ENCODE measurements around the gene CCDC40. TPM values are rescaled to one million over a fixed set of nuclear protein-coding genes. Genes with fewer than 3 reads are reported as not detected.

Gene CCDC40
- total RNA-seq, 2 donors from 2014 or later: 3.0 to 9.3 TPM

DNA sequence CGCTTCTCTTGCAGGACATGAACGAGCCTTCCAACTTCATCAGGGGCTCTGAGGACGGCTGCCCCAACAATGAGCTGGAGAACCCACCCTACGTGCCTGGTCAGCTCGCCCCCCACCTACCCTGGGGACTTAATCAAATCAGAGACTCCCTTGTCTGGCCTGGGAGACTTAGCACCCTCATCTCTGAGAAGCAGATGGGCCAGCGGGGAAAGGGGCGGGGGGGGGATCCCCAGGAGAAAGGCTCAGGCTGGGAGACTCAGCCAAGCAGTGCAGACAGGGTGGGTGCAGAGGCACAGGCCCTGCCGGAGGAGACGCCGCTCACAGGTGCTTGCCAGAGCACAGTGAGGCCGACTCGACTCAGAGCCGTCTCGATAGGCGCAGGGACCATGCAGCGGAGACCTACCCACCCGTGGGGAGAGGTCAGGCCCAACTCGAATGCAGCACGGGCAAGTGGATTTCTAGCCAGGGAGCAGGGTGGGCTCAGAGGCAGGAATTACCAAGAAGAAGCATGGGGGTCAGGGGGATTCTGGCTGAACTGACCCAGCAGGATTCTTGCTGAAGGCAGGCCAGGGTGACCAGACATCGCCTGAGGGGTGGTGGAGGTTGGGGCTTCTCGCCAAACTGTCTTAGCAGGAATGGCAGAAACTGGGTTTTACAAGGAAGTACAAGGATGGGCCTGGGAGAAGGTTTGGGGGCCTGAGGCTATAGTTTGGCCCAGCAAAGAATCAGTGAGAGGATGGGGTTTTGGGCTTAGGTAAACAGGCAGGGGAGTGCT, 74.7 kb downstream of the CCDC40 start:
- H3K9me3 ChIP-seq: no peaks in the 10 kb centered on the region
- H3K4me3 ChIP-seq: no peak overlapping the region
- H3K27ac ChIP-seq: no peak overlapping the region
- DNase-seq (ENCODE audit: low spot score): no peak
- H3K36me3 ChIP-seq: no peaks in the 10 kb centered on the region
- no peaks in the 10 kb centered on the region for H3K27me3 ChIP-seq
- H3K4me1 ChIP-seq: no peaks in the 10 kb centered on the region
- no peak for TF ChIP-seq CTCF (IDR thresholded peaks at IDR 0.05)

DNA sequence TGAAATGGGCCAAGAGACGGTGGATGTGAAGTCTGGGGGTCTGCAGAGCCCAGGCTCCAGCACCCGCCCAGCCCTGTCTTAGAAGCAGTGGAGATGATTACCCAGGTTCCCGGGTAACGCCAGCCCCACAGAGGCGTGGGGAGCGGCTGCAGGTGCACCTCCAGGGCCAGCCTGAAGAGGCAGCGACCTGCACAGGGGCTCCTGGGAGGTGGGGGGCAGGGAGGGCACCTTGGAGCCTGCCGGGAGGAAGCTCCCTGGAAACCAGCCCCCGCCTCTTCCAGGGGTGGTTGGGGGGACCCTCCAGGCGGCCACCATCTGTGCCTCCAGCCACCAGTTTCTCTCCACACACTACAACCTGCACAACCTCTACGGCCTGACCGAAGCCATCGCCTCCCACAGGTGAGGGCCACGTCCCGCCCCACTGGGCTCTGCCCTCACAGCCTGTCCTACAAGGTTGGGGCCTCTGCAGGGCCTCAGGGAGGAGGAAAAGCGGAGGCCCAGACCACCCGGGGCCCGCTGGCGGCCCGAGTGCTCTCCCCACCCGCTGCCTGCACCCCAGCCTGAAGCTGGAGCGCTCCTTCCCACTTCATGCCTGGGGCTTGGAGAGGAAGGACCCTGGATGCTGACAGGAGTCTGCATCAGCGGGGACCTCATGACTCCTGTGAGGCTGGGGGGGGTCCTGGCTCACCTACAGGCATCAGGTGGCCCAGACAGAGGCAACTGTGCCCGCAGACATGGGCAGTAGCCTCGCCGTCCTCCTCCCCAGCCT, 75.4 kb downstream of the CCDC40 start:
- Histone ChIP-seq H3K9me3 (no peaks in the 10 kb centered on the region), H3K27ac (no peak overlapping the region), H3K27me3 (no peaks in the 10 kb centered on the region), H3K4me3 (no peak overlapping the region), H3K4me1 (no peaks in the 10 kb centered on the region), H3K36me3 (no peaks in the 10 kb centered on the region)
- DNase-seq (ENCODE audit: low spot score): no peak
- no peak for TF ChIP-seq CTCF (IDR thresholded peaks at IDR 0.05)

- Histone ChIP-seq H3K9me3 (no peaks in the 10 kb centered on the region), H3K27ac (no peak overlapping the region), H3K36me3 (no peaks in the 10 kb centered on the region), H3K4me1 (no peaks in the 10 kb centered on the region), H3K27me3 (no peaks in the 10 kb centered on the region), H3K4me3 (no peak overlapping the region)
- TF ChIP-seq CTCF (IDR thresholded peaks at IDR 0.05): no peak
- DNase-seq (ENCODE audit: low spot score): no peak
Observed at GRCh38 chr17:80112471-80113032, 76.1 kb downstream of the CCDC40 start.

DNA sequence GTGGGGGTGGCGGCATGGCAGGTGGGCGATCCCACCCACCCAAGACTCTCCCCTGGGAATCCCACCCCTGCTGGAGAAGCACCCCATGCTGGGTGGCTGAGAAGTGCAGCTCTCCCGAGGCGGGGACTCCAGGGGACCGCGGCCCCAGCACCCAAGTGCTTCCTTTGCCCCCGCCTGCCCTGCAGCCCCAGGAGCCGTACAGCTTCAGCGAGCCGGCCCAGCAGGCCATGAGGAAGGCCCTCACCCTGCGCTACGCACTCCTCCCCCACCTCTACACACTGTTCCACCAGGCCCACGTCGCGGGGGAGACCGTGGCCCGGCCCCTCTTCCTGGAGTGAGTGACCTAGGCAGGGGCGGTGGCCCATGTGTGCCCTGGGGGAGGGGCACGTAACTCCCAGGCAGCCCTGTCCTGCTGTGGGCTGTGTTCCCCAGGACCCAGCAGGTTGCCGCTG, 76.6 kb downstream of the CCDC40 start:
- no peak for DNase-seq (ENCODE audit: low spot score)
- H3K36me3 ChIP-seq: no peaks in the 10 kb centered on the region

DNA sequence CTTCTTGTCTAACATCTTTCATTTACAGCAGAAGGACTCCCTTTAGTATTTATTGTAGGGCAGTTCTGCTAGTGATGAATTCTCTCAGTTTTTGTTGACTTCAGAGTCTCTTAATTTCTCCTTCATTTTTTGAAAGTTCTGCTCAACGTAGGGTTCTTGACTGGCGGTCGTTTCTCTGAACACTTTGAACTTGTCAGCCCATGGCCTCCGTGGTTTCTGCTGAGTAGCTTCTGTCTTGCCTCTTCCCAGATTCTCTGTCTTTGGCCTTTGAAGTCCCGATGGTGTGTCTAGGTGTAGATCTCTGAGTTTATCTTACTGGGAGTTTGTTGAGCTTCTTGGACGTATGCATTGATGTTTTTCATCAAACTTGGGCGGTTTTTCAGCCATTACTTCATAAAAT, 78.3 kb downstream of the CCDC40 start:
- DNase-seq (ENCODE audit: low spot score): no peak
- H3K9me3 ChIP-seq: no peaks in the 10 kb centered on the region
- H3K36me3 ChIP-seq: peaks cover 5% of the 10 kb centered on the region
- no peaks in the 10 kb centered on the region for H3K4me1 ChIP-seq
- no peak overlapping the region for H3K27ac ChIP-seq
- no peak for TF ChIP-seq CTCF (IDR thresholded peaks at IDR 0.05)
- H3K27me3 ChIP-seq: no peaks in the 10 kb centered on the region
- no peak overlapping the region for H3K4me3 ChIP-seq

More for the DNA sequence above, 76.6 kb downstream of the CCDC40 start:
- H3K4me1 ChIP-seq: no peaks in the 10 kb centered on the region
- no peak overlapping the region for H3K4me3 ChIP-seq
- no peak overlapping the region for H3K27ac ChIP-seq
- TF ChIP-seq CTCF (IDR thresholded peaks at IDR 0.05): no peak
- no peaks in the 10 kb centered on the region for H3K27me3 ChIP-seq
- no peaks in the 10 kb centered on the region for H3K9me3 ChIP-seq

Data from right atrium auricular region (tissue), 2 donors.